NB4 (cell line): ENCODE measurements around the gene SLFN12L.

Experiments
- CTCF ChIP-seq: IDR thresholded peaks from one replicate; pipeline ENCODE4 v1.5.1; 2012; ENCODE audit warnings: low read depth, low read length
- MAX ChIP-seq: IDR thresholded peaks from 2 replicates; pipeline ENCODE4 v1.6.1; 2011; ENCODE audit warnings: low read depth, low read length

- TF ChIP-seq CTCF, result no peak
- no peak for TF ChIP-seq MAX
Observed at GRCh38 chr17:35448899-35449227, 88.6 kb downstream of the SLFN12L start.
